NCI-H1105 treated with DMSO at 0.1 percent for 48 hours (cell line): ENCODE measurements around the gene ZIM2.
"Not testable (repeated sequence)": the region's sequence is repeated elsewhere in the genome, so short reads cannot be mapped to it uniquely, and the experiment has no call there.

Experiments
- DNase-seq: peaks from one replicate; lab custom pipeline; 2025; lab: John Stamatoyannopoulos, UW

ZIM2 gene

GRCh38 chr19:56840451-56841192 lies at the start of gene ZIM2, which contains the start of gene PEG3:
ZIM2 (minus strand) TSS chr19:56840726; CDS start chr19:56824277, 16,449 bp downstream.
PEG3 (minus strand) TSS chr19:56840726; CDS start chr19:56824655, 16,071 bp downstream.
- DNase-seq: no peak

GRCh38 chr19:56885173-56885985 lies 44.9 kb upstream of the ZIM2 start:
- DNase-seq: no peak

GRCh38 chr19:56884441-56884840 lies 43.9 kb upstream of the ZIM2 start:
- DNase-seq: no peak

- DNase-seq: no peak
Measured at GRCh38 chr19:56880592-56881190, 40.2 kb upstream of the ZIM2 start.

GRCh38 chr19:56877069-56877715 lies 36.7 kb upstream of the ZIM2 start:
- DNase-seq: no peak

GRCh38 chr19:56875717-56876116 lies 35.2 kb upstream of the ZIM2 start:
- DNase-seq: no peak

GRCh38 chr19:56874530-56874929 lies 34.0 kb upstream of the ZIM2 start:
- no peak for DNase-seq

GRCh38 chr19:56873493-56873892 lies 33.0 kb upstream of the ZIM2 start:
- no peak for DNase-seq

GRCh38 chr19:56869886-56870285 lies 29.4 kb upstream of the ZIM2 start:
- no peak for DNase-seq

- no peak for DNase-seq
Measured at GRCh38 chr19:56868446-56868845, 27.9 kb upstream of the ZIM2 start.

GRCh38 chr19:56866538-56866937 lies 26.0 kb upstream of the ZIM2 start:
- no peak for DNase-seq

- no peak for DNase-seq
Measured at GRCh38 chr19:56864443-56865125, 24.1 kb upstream of the ZIM2 start.

GRCh38 chr19:56862741-56863140 lies 22.2 kb upstream of the ZIM2 start:
- DNase-seq: no peak

GRCh38 chr19:56860409-56860808 lies 19.9 kb upstream of the ZIM2 start:
- not testable (repeated sequence) for DNase-seq

GRCh38 chr19:56858026-56858425 lies 17.5 kb upstream of the ZIM2 start:
- DNase-seq: no peak

GRCh38 chr19:56856822-56857221 lies 16.3 kb upstream of the ZIM2 start:
- no peak for DNase-seq

GRCh38 chr19:56852361-56852760 lies 11.8 kb upstream of the ZIM2 start:
- not testable (repeated sequence) for DNase-seq

- DNase-seq: no peak
Measured at GRCh38 chr19:56848166-56848565, 7.6 kb upstream of the ZIM2 start.

GRCh38 chr19:56842412-56842811 lies 1.9 kb upstream of the ZIM2 start:
- DNase-seq: no peak

GRCh38 chr19:56841193-56841543 lies 642 bp upstream of the ZIM2 start:
- no peak for DNase-seq

GRCh38 chr19:56839652-56840450 lies 675 bp downstream of the ZIM2 start:
- no peak for DNase-seq
